Prostate gland (tissue), 2 donors: ENCODE data around the gene BTBD7. TPM values are rescaled to one million over a fixed set of nuclear protein-coding genes. Genes with fewer than 3 reads are reported as not detected.
A peak's percentile ranks its signal among the peaks of the same experiment; 100 is the strongest.

Experiments used
- DNase-seq: peaks from one replicate; pipeline ENCODE4 v3.0.0-alpha.2; 2019; ENCODE audit warnings: low spot score
- H3K27ac ChIP-seq, 2 donors: fragments of 200-600 bp; sonication (generic); 2 replicates each; pipeline ENCODE4 v1.5.1; 2017 to 2019
- H3K27me3 ChIP-seq: fragments of 200-600 bp; sonication (generic); replicated peaks from 2 replicates; pipeline ENCODE4 v1.5.1; 2019; ENCODE audit not compliant: insufficient read depth
- H3K36me3 ChIP-seq, 2 donors: fragments of 200-600 bp; sonication (generic); 1 replicate in 1 of 2; 2 replicates in 1 of 2; pipeline versions ENCODE4 v1.5.1 to v1.8.1; 2017 to 2019
- H3K4me1 ChIP-seq: fragments of 200-600 bp; sonication (generic); replicated peaks from 2 replicates; pipeline ENCODE4 v1.5.1; 2019
- H3K4me3 ChIP-seq, 2 donors: fragments of 200-600 bp; sonication (generic); 2 replicates each; pipeline ENCODE4 v1.5.1; 2017 to 2019
- H3K9me3 ChIP-seq: fragments of 200-600 bp; sonication (generic); 2 replicates; pipeline ENCODE4 v1.5.1; 2017
- POLR2A ChIP-seq: fragments of 450-650 bp; IDR thresholded peaks from one replicate; pipeline ENCODE4 v1.6.1; 2016; ENCODE audit warnings: antibody characterized with exemption, mild to moderate bottlenecking
- POLR2AphosphoS5 ChIP-seq: sonication (generic); formaldehyde crosslinking; IDR thresholded peaks from one replicate; pipeline ENCODE4 v1.6.1; 2017; ENCODE audit warnings: antibody characterized with exemption
- WGBS: methylation state at CpG from one replicate; pipeline ENCODE4 v1.1.5; 2018; 5-methylcytosine and 5-hydroxymethylcytosine counted together
- intact Hi-C: fragments of 100-400 bp; cut with DNase I; formaldehyde crosslinking; loops from one replicate; pipeline ENCODE4 v1.14.2; 2022
- total RNA-seq, 2 donors: library from RNA; depleted of rRNA; stranded (reverse); fragments of >200 nt; gene quantifications; one replicate each; pipeline ENCODE4 v1.1.0, GENCODE V29; 2016
- TF ChIP-seq, protein P1 (sequence below), 4 experiments: fragments of 200-600 bp in 2 of 4; fragments of 450-650 bp in 2 of 4; sonication (generic) in 2 of 4; IDR thresholded peaks; 1 replicate in 3 of 4; 2 replicates in 1 of 4; pipeline ENCODE4 v1.5.1; 2016 to 2019; ENCODE audit warnings: antibody characterized with exemption in 4 of 4, mild to moderate bottlenecking in 2 of 4, moderate library complexity in 2 of 4

The BTBD7 gene
- total RNA-seq, 2 donors from 2014 or later: 23.8 to 25.8 TPM

DNA sequence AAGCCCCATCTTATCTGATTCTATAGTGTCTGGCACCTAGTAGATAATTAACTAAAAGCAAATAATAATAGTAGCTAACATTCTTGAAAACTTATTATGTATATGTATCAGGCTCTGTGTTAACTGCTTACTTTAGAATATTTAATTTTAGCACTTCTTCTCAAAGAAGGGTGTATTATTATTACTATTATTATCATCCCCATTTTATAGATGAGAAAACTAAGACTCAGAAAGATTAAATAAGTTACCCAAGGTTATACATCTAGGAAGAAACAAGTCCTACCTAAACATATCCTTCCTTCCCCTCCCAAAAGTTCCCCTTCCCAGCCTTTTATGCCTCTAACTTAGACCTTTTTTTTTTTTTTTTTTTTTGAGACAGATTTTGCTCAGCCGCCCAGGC, 64.4 kb downstream of the BTBD7 start:
- Histone ChIP-seq H3K4me1 (peaks cover 2% of the 10 kb centered on the region), H3K27ac (no peak overlapping the region), H3K27me3 (no peaks in the 10 kb centered on the region), H3K4me3 (no peak overlapping the region), H3K36me3 (no peaks in the 10 kb centered on the region), H3K9me3 (no peaks in the 10 kb centered on the region)
- WGBS: 95% methylated on average over 1 of the region's 1 CpG
- intact Hi-C loops: no loop called here
- TF ChIP-seq POLR2AphosphoS5: no peak
- TF ChIP-seq, protein P1, sequence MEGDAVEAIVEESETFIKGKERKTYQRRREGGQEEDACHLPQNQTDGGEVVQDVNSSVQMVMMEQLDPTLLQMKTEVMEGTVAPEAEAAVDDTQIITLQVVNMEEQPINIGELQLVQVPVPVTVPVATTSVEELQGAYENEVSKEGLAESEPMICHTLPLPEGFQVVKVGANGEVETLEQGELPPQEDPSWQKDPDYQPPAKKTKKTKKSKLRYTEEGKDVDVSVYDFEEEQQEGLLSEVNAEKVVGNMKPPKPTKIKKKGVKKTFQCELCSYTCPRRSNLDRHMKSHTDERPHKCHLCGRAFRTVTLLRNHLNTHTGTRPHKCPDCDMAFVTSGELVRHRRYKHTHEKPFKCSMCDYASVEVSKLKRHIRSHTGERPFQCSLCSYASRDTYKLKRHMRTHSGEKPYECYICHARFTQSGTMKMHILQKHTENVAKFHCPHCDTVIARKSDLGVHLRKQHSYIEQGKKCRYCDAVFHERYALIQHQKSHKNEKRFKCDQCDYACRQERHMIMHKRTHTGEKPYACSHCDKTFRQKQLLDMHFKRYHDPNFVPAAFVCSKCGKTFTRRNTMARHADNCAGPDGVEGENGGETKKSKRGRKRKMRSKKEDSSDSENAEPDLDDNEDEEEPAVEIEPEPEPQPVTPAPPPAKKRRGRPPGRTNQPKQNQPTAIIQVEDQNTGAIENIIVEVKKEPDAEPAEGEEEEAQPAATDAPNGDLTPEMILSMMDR (IDR thresholded peaks at IDR 0.05): no peak
- no peak for TF ChIP-seq POLR2A
- DNase-seq: no peak

DNA sequence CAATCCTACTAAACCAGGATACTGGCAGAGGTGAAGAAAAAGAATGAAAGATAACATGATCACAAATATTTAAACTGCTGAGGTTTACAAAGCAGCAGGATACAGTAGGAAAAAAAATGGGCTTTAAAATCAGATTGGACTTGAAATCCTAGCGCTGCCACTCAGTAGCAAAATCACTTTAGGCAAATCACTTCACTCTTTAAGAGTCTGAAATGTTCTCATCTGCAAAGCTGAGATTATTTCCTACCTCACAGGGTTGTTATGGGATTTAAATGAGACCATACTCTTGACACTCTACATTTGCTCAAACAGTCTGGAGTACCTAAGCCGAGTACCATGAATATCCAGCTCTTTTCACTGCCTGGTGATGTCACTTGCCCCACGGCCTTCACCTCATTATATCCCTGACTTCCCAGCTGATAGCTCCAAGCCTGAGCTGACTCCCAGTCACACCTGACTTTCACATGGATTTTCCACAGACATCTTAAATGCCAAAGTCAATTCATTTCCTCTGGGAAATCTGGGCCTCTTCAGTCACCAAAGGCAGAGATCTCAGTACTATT, 65.6 kb downstream of the BTBD7 start:
- Histone ChIP-seq H3K4me1 (peaks cover 2% of the 10 kb centered on the region), H3K27ac (no peak overlapping the region), H3K9me3 (no peaks in the 10 kb centered on the region), H3K4me3 (no peak overlapping the region), H3K36me3 (no peaks in the 10 kb centered on the region), H3K27me3 (no peaks in the 10 kb centered on the region)
- 70% methylated on average over 3 of the region's 3 CpGs for WGBS
- intact Hi-C loops: no loop called here
- no peak for DNase-seq
- no peak for TF ChIP-seq POLR2AphosphoS5
- no peak for TF ChIP-seq POLR2A
- TF ChIP-seq, protein P1 (IDR thresholded peaks at IDR 0.05): no peak

DNA sequence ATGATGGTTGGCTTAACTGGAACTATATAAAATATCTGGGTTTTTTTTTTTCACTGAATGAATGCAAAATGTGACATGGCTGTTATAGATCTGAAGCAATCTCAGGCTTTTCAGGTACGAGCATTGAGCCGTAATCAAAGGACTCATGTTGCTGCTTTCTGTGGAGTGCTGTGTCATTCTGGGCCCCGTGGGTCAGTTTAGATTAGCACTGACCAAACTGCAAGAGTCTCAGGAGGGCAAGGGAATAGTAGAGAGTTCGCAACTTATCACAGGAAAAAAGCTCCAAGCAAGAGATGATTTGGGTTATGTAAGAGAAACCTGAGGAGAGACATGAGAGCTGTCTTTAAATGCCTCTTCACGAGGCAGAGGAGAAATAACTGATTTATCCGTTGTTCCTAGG, 66.7 kb downstream of the BTBD7 start:
- Histone ChIP-seq H3K27ac (no peak overlapping the region), H3K4me1 (peaks cover 2% of the 10 kb centered on the region), H3K9me3 (no peaks in the 10 kb centered on the region), H3K27me3 (no peaks in the 10 kb centered on the region), H3K36me3 (no peaks in the 10 kb centered on the region), H3K4me3 (no peak overlapping the region)
- TF ChIP-seq POLR2A (no peak), POLR2AphosphoS5 (no peak)
- TF ChIP-seq, protein P1 (IDR thresholded peaks at IDR 0.05): no peak
- intact Hi-C loops: no loop called here
- DNase-seq: no peak
- 90% methylated on average over 6 of the region's 6 CpGs for WGBS

DNA sequence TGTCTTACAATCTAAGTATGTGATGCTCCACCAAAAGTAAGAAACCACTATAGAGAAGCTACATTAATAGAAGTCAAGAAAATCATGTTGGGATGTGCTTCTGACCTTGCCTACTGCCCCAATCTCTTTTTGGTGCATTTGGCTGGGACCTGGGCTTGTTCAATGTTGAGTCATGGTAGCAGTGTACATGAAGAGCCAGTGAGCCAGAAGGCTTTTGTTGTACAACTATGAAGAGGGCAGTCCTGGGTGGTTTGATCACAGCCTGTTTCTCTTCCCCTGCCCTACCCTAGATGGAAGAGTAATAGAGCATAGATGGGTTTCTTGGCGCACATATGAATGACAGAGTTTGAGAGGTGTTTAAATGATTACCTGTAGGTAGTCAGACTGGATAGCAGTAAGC, 69.4 kb downstream of the BTBD7 start:
- no peak for DNase-seq
- no peaks in the 10 kb centered on the region for H3K27me3 ChIP-seq
- H3K27ac ChIP-seq: no peak overlapping the region
- no peaks in the 10 kb centered on the region for H3K9me3 ChIP-seq
- TF ChIP-seq, protein P1 (IDR thresholded peaks at IDR 0.05): no peak
- no peak for TF ChIP-seq POLR2AphosphoS5
- no peak for TF ChIP-seq POLR2A
- intact Hi-C loops: no loop called here
- no peak overlapping the region for H3K4me3 ChIP-seq
- 96% methylated on average over 1 of the region's 1 CpG for WGBS
- no peaks in the 10 kb centered on the region for H3K36me3 ChIP-seq
- H3K4me1 ChIP-seq: peaks cover 2% of the 10 kb centered on the region

DNA sequence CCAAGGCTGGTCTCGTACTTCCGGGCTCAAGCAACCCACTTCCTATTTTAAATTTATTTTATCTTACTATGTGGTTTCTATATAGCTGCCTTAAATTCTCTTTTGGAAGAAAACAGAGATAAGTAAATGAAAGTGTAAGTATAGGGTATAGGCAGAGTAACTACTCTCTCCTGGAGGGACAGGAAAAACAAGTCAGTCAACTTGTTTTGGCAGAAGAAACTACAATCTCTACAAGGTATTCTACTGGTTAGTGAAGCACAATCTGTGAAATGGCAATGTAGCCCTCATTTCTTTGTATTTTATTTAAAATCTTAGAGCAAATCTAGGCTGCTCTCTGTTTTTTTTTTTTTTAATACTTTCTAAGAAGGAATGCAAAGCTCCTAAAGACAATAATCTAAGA, 70.4 kb downstream of the BTBD7 start:
- DNase-seq: peak; percentile 57
- H3K9me3 ChIP-seq: no peaks in the 10 kb centered on the region
- intact Hi-C loops: no loop called here
- no peaks in the 10 kb centered on the region for H3K27me3 ChIP-seq
- 72% methylated on average over 2 of the region's 2 CpGs for WGBS
- no peaks in the 10 kb centered on the region for H3K36me3 ChIP-seq
- H3K4me3 ChIP-seq: no peak overlapping the region
- no peak overlapping the region for H3K27ac ChIP-seq
- TF ChIP-seq POLR2AphosphoS5 (peak; percentile 52), POLR2A (no peak)
- H3K4me1 ChIP-seq: peaks cover 2% of the 10 kb centered on the region
